Measurements from ENCODE around the gene FNBP1.

FNBP1 gene

GRCh38 chr9:129929496-129930125 is 113.4 kb downstream of the FNBP1 start:
- no peak for FAIRE-seq
- DNase-seq (ENCODE audit: low spot score), result no peak

GRCh38 chr9:129923589-129923988 is 119.4 kb downstream of the FNBP1 start:
- DNase-seq (ENCODE audit: low spot score) (no peak), FAIRE-seq (no peak)

DNA sequence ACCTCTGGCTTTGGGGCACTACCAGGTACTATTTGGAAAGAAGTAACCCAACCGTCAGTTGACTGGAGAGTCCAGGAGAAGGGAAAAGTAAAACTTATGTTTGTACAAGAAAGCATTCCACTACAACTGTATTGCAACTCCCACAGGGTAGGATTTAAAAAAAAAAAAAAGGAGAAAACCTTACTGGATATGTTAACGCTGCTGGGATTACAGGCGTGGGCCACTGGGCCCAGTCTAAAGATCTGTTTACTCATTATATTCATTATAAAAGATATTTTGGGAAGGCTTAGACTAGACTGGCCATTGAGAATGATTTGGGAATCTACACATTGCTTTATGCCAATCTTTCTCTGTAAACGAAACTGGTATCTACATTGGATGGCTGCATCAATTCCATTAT is 121.1 kb downstream of the FNBP1 start:
- DNase-seq (ENCODE audit: low spot score), result no peak
- no peak for FAIRE-seq

DNA sequence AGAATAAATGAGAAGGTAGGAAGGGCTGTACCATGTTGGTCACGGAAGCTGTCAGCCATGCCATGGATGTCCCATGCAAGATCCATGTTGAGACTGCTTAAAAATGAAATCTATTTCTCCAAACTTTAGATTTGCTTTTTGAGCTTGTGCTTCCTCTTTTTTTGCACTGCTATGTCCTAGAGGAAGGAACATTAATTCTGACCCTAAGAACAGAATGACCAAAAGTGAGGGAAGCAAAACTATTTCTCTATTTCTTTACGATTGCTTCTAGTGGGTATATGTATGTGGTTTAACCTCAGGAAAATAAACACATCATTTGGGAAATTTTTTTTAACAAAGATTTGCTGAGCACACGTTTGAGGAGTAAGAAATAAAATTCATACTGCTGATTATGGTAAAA is 123.1 kb downstream of the FNBP1 start:
- FAIRE-seq (no peak), DNase-seq (ENCODE audit: low spot score) (no peak)

- DNase-seq (ENCODE audit: low spot score), result no peak
- no peak for FAIRE-seq
These were observed 123.7 kb downstream of the FNBP1 start for GRCh38 chr9:129919277-129919676.

DNA sequence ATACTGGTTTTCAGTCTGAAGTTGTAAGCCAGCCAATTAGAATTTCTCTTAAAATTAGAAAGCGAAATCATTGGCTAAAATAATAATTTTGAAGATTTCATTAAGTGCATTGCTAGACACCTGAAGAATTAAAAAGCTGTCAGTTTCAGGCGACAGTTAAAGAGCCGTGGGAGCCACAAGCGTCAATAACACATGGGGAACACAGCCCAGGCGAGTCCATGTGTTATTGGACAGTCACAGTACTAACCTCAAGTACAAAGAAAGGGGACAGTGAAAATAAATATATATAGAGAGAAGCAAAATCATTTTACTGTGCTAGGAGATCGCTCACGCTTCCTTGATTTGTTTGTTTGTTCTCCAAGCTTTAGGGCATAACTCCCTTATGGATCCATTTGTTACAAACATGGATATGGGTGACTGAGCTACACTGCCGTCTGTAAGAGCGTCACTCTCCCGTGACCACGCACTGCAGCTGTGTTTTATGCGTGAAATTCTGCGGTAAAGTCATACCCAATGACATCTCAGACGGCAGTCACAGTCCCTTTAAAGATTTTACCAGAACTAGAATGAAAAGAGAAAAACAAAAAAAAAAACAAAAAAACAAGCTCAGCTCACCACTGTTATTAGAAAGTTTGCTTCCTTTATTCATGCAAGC is 124.6 kb downstream of the FNBP1 start:
- FAIRE-seq (no peak), DNase-seq (ENCODE audit: low spot score) (no peak)

DNA sequence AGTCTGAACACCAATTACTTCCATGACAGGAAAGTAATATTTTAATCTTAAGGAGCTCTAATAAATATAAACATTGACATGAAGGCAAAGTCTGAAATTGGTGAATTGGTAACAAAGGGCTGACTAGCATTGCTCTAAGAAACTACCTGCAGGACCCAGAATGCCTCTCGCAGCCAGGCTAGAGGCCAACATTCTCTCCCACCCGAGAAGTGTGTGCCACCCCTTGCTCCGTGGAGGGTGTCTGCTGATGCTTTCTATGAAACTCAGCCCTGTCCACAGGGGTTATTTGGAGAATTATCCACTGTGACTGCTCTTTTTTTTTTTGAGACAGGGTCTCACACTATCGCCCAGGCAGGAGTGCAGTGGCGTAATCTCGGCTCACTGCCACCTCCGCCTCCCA is 126.3 kb downstream of the FNBP1 start:
- DNase-seq (ENCODE audit: low spot score), result no peak
- no peak for FAIRE-seq

- DNase-seq (ENCODE audit: low spot score), result no peak
- no peak for FAIRE-seq
These were observed 128.9 kb downstream of the FNBP1 start for GRCh38 chr9:129914051-129914450.

DNA sequence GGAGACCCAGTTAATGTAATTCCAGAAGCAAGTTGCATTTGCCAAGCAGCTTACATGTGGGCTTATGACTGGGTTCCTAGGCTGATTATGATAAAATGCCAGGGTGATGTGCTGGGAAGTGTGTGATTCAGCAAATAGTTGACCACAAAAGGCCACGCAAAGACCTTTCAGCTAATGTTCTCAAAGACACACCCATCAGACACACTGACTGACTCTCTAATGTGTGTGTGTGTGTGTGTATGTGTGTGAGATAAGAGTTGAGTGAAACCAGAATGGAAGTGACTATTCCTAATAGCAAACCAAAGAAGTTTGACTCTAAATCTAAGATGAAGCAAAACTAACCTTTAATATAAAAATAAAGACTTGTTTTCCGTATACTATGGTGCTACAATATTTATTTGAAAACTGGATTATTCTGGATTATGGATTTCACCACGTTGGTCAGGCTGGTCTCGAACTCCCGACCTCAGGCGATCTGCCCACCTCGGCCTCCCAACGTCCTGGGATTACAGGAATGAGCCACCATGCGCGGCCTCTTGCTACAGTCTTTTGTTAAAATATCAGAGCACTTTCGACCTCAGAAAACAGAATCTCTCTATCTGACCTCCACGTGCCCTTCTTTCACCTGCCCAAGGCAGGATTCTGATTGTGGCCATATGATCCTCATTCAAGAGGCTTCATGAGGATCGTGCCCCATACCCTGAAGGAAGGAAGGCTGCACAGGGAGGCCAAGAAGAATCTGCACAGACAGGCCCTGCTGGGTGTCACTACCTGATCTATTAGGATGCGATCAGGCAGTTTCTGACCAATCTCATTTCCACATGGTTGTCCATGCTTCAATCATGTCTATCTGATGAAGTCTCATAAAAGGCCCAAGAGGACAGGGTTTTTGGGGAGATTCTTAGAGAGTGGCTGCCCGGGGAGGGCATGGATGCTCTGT is 132.1 kb downstream of the FNBP1 start:
- FAIRE-seq (no peak), DNase-seq (ENCODE audit: low spot score) (peak; percentile 82)

GRCh38 chr9:129909851-129910250 is 133.1 kb downstream of the FNBP1 start:
- no peak for FAIRE-seq

GRCh38 chr9:129908906-129909305 is 134.1 kb downstream of the FNBP1 start:
- FAIRE-seq (no peak), DNase-seq (ENCODE audit: low spot score) (no peak)

More at GRCh38 chr9:129909851-129910250, 133.1 kb downstream of the FNBP1 start:
- no peak for DNase-seq (ENCODE audit: low spot score)

DNA sequence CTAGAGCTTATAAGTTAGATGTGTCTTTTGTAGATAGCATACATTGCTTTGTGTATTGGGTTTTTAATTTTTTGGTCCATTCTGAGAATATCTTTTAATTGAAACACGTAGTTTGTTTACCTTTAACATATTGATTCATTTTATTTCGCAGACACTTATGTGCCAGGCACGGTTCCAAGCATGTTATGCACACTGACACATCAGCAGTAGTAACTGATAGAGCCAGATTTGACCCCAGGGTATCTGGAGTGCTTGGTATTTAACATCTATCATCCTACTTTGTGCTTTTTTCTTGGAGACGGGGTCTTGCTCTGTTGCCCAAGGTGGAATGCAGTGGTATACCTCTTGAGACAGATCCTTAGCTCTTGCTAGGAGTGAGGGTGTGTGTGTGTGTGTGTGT is 135.8 kb downstream of the FNBP1 start:
- no peak for DNase-seq (ENCODE audit: low spot score)
- FAIRE-seq, result no peak

- FAIRE-seq (no peak), DNase-seq (ENCODE audit: low spot score) (no peak)
These were observed 136.7 kb downstream of the FNBP1 start for GRCh38 chr9:129906298-129906697.

- no peak for FAIRE-seq
- no peak for DNase-seq (ENCODE audit: low spot score)
These were observed 138.3 kb downstream of the FNBP1 start for GRCh38 chr9:129904734-129905133.

DNA sequence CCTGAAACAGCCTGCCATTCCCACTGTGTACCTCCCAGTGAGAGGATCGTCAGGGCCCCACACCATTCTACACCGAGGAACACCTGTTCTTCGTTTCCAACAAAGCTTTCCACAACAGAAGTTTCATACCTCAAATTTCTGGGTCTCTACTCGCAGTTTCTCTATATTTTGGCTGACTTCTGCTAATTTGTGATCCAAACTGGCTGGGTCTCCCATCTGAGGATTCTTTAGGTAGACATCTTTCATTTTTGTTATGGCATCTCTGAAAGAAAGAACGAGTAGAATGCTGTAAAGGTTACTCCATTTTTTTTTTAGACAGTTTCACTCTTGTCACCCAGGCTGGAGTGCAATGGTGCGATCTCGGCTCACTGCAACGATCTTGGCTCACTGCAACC is 140.3 kb downstream of the FNBP1 start:
- FAIRE-seq, result no peak

GRCh38 chr9:129901993-129902739 is 140.8 kb downstream of the FNBP1 start:
- FAIRE-seq (no peak), DNase-seq (ENCODE audit: low spot score) (no peak)

More for the DNA sequence above, 140.3 kb downstream of the FNBP1 start:
- no peak for DNase-seq (ENCODE audit: low spot score)

DNA sequence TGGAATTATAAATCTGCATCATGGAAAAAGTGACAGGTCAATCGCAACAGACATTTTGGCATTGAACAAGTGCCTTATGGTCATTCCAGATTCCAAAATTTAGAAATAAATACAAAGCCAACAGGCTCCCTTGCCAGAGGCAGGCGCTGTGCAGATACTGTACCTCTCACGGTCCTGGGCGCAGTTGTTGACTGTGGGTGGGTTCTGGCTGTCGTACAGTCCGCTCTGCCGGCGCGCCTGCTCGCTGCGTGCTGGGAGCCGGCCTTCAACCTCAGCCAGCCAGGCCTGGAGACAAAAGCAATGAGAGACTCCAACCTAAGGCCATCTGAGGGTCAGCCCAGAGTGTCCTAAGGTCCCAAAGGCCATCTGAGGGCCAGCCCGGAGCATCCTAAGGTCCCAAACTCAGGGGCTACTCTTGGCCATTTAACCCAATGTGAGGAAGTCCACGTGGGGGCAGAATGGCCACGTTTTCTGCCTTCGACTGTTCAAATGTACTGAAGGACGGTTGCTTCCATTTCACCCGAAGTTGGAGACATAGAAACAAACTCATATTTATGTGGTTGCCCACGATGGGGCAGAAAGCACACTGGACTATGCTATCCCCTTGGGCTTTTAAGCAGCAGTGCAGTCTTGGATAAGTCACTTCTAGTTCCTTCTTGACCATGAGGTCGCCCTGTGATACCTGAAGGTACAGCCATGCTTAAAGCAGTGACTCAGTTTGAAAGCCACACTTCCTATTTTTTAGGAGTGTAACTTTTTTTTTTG is 142.5 kb downstream of the FNBP1 start:
- no peak for FAIRE-seq
- DNase-seq (ENCODE audit: low spot score), result no peak

- DNase-seq (ENCODE audit: low spot score) (no peak), FAIRE-seq (no peak)
These were observed 143.4 kb downstream of the FNBP1 start for GRCh38 chr9:129899620-129900019.

DNA sequence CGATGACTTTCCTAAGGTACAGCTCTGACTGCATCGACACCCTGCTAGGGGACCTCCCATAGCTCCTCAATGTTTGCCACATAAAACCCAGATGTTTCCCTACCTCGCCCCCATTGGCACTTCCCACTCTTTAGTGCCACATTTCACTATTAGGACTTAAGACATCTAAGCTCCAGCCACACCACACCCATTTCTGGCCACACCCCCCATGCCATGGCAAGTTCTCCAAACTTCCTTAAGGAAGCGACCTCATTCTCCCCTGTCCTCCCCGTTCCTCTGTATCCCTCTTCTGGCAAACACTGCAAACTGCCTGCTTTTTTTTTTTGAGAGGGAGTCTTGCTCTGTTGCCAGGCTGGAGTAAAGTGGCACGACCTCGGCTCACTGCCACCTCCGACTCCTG is 144.8 kb downstream of the FNBP1 start:
- DNase-seq (ENCODE audit: low spot score), result no peak
- FAIRE-seq, result no peak

- no peak for DNase-seq (ENCODE audit: low spot score)
- FAIRE-seq, result no peak
These were observed 145.7 kb downstream of the FNBP1 start for GRCh38 chr9:129897263-129897662.

All from urothelium cell line (cell line).